Neural cell (in vitro differentiated cells): ENCODE data around the gene CNTNAP5. TPM values are rescaled to one million over a fixed set of nuclear protein-coding genes. Genes with fewer than 3 reads are reported as not detected.

Experiments
- H2AFZ ChIP-seq: fragments of 200-600, 300-800 bp; sonication (generic), shearing (Covaris generic); 2 replicates; pipeline ENCODE4 v1.6.0; 2014; ENCODE audit warnings: low read depth, mild to moderate bottlenecking, antibody characterized with exemption, low read length, moderate library complexity
- H3F3A ChIP-seq: fragments of 200-600 bp; shearing (Covaris generic); 2 replicates; pipeline ENCODE4 v1.6.1; 2016; ENCODE audit warnings: mild to moderate bottlenecking, moderate library complexity, mixed read lengths, antibody characterized with exemption, low read length; ENCODE audit not compliant: insufficient read depth, poor library complexity, severe bottlenecking
- H3K27ac ChIP-seq: fragments of 200-600, 300-800 bp; sonication (generic), shearing (Covaris generic); 2 replicates; pipeline ENCODE4 v1.5.1; 2014; ENCODE audit warnings: mild to moderate bottlenecking, low read length, moderate library complexity
- H3K27me3 ChIP-seq: fragments of 300-800, 200-600 bp; sonication (generic), shearing (Covaris generic); 2 replicates; pipeline ENCODE4 v1.6.0; 2014; ENCODE audit warnings: mild to moderate bottlenecking, low read depth, low read length, moderate library complexity; ENCODE audit not compliant: insufficient read depth
- H3K36me3 ChIP-seq: fragments of 300-800, 200-600 bp; sonication (generic), shearing (Covaris generic); 2 replicates; pipeline ENCODE4 v1.5.1; 2014; ENCODE audit warnings: mild to moderate bottlenecking, antibody characterized with exemption, low read length, moderate library complexity; ENCODE audit not compliant: insufficient read depth
- H3K4me2 ChIP-seq: fragments of 300-800, 200-600 bp; sonication (generic), shearing (Covaris generic); 2 replicates; pipeline ENCODE4 v1.6.0; 2014; ENCODE audit warnings: mild to moderate bottlenecking, low read length
- H3K4me3 ChIP-seq: fragments of 300-800, 200-600 bp; sonication (generic), shearing (Covaris generic); 2 replicates; pipeline ENCODE4 v1.5.1; 2014; ENCODE audit warnings: mild to moderate bottlenecking, low read length, moderate library complexity
- H3K79me2 ChIP-seq: fragments of 200-600 bp; shearing (Covaris generic); replicated peaks from 2 replicates; pipeline ENCODE4 v1.6.0; 2014; ENCODE audit warnings: mild to moderate bottlenecking, low read length, moderate library complexity; ENCODE audit not compliant: insufficient read depth
- H3K9ac ChIP-seq: fragments of 300-800, 200-600 bp; sonication (generic), shearing (Covaris generic); 2 replicates; pipeline ENCODE4 v1.6.1; 2016; ENCODE audit warnings: mild to moderate bottlenecking, low read length, mixed read lengths
- H3K9me2 ChIP-seq: fragments of 200-600 bp; shearing (Covaris generic); 2 replicates; pipeline ENCODE4 v1.6.1; 2016; ENCODE audit warnings: mild to moderate bottlenecking, low read length, mixed read lengths; ENCODE audit not compliant: insufficient read depth
- H3K9me3 ChIP-seq: fragments of 200-600, 300-800 bp; sonication (generic), shearing (Covaris generic); 2 replicates; pipeline ENCODE4 v1.6.1; 2016; ENCODE audit warnings: mild to moderate bottlenecking, mixed run types, low read length, moderate library complexity, mixed read lengths
- H4K20me1 ChIP-seq: fragments of 200-600 bp; shearing (Covaris generic); 2 replicates; pipeline ENCODE4 v1.6.1; 2016; ENCODE audit warnings: mild to moderate bottlenecking, mixed run types; ENCODE audit not compliant: insufficient read depth
- EP300 ChIP-seq: fragments of 450-650 bp; conservative IDR thresholded peaks from 2 replicates; pipeline ENCODE4 v1.6.1; 2014; ENCODE audit warnings: antibody characterized with exemption, mild to moderate bottlenecking, moderate library complexity; ENCODE audit not compliant: poor library complexity, severe bottlenecking
- EZH2 ChIP-seq: fragments of 200-600, 300-800 bp; shearing (Covaris generic), sonication (generic); IDR thresholded peaks from 2 replicates; pipeline ENCODE4 v1.6.1; 2014; ENCODE audit warnings: antibody characterized with exemption, low read length, borderline replicate concordance, mild to moderate bottlenecking; ENCODE audit not compliant: insufficient read depth, poor library complexity, severe bottlenecking
- MXI1 ChIP-seq: fragments of 450-650 bp; conservative IDR thresholded peaks from 2 replicates; pipeline ENCODE4 v1.6.1; 2014; ENCODE audit warnings: antibody characterized with exemption, mild to moderate bottlenecking; ENCODE audit not compliant: poor library complexity, severe bottlenecking
- POLR2AphosphoS5 ChIP-seq: IDR thresholded peaks from 2 replicates; pipeline ENCODE4 v1.6.1; 2012
- RAD21 ChIP-seq: fragments of 450-650 bp; conservative IDR thresholded peaks from 2 replicates; pipeline ENCODE4 v1.6.1; 2014; ENCODE audit warnings: antibody characterized with exemption, mild to moderate bottlenecking, moderate library complexity
- SMC3 ChIP-seq: fragments of 450-650 bp; conservative IDR thresholded peaks from 2 replicates; pipeline ENCODE4 v1.6.1; 2014; ENCODE audit warnings: antibody characterized with exemption, mild to moderate bottlenecking, moderate library complexity; ENCODE audit not compliant: poor library complexity
- TAF1 ChIP-seq: IDR thresholded peaks from 2 replicates; pipeline ENCODE4 v1.6.1; 2012; ENCODE audit warnings: low read depth
- polyA plus RNA-seq: library from polyadenylated mRNA; depleted of rRNA; stranded (reverse); fragments of >200 nt; gene quantifications from 2 replicates; pipeline ENCODE4 v1.2.3, GENCODE V29; 2014
- TF ChIP-seq, protein P1 (sequence below): IDR thresholded peaks from 2 replicates; pipeline ENCODE4 v1.6.1; 2012; ENCODE audit warnings: borderline replicate concordance
- TF ChIP-seq, protein P2 (sequence below): fragments of 450-650 bp; IDR thresholded peaks from 2 replicates; pipeline ENCODE4 v1.5.1; 2014; ENCODE audit warnings: antibody characterized with exemption, mild to moderate bottlenecking, moderate library complexity; ENCODE audit not compliant: poor library complexity, severe bottlenecking

The CNTNAP5 gene
- polyA plus RNA-seq, 1 donor from 2014 or later, result 19.3 TPM

- Histone ChIP-seq H3K27me3 (no peaks in the 10 kb centered on the region), H3K27ac (no peak overlapping the region), H2AFZ (no peak overlapping the region)
Measured at GRCh38 chr2:124683536-124684428, 658.7 kb downstream of the CNTNAP5 start.

DNA sequence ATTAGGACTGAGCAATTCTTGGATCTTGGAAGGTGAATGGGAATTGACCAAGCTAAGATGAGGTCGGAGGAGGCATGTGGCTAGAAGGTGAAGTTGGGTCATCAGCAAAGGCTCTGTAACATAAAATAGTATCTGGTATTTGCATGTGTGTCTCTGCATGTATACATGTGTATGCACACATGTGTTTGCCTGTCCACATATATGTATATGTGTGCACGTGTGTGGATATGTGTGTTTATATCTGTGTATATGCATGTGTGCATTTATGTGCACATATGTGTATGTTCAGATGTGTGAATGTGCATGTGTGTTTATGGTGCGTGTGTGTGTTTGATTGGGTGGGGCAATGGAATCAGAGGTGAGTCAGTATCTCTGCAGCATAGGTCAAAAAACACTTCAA, 664.3 kb downstream of the CNTNAP5 start:
- Histone ChIP-seq H3K27me3 (no peaks in the 10 kb centered on the region), H3K27ac (no peak overlapping the region), H3K36me3 (no peaks in the 10 kb centered on the region), H3F3A (no peaks in the 10 kb centered on the region), H3K4me2 (no peak overlapping the region), H3K4me3 (no peak overlapping the region), H3K79me2 (no peaks in the 10 kb centered on the region), H3K9me2 (no peaks in the 10 kb centered on the region), H4K20me1 (no peaks in the 10 kb centered on the region), H3K9me3 (no peaks in the 10 kb centered on the region), H2AFZ (no peak overlapping the region), H3K9ac (no peak overlapping the region)
- no peak for TF ChIP-seq TAF1
- TF ChIP-seq MXI1, result no peak
- TF ChIP-seq POLR2AphosphoS5, result no peak
- no peak for TF ChIP-seq SMC3
- TF ChIP-seq EZH2, result no peak
- TF ChIP-seq RAD21, result no peak
- TF ChIP-seq EP300, result no peak
- TF ChIP-seq, protein P1, sequence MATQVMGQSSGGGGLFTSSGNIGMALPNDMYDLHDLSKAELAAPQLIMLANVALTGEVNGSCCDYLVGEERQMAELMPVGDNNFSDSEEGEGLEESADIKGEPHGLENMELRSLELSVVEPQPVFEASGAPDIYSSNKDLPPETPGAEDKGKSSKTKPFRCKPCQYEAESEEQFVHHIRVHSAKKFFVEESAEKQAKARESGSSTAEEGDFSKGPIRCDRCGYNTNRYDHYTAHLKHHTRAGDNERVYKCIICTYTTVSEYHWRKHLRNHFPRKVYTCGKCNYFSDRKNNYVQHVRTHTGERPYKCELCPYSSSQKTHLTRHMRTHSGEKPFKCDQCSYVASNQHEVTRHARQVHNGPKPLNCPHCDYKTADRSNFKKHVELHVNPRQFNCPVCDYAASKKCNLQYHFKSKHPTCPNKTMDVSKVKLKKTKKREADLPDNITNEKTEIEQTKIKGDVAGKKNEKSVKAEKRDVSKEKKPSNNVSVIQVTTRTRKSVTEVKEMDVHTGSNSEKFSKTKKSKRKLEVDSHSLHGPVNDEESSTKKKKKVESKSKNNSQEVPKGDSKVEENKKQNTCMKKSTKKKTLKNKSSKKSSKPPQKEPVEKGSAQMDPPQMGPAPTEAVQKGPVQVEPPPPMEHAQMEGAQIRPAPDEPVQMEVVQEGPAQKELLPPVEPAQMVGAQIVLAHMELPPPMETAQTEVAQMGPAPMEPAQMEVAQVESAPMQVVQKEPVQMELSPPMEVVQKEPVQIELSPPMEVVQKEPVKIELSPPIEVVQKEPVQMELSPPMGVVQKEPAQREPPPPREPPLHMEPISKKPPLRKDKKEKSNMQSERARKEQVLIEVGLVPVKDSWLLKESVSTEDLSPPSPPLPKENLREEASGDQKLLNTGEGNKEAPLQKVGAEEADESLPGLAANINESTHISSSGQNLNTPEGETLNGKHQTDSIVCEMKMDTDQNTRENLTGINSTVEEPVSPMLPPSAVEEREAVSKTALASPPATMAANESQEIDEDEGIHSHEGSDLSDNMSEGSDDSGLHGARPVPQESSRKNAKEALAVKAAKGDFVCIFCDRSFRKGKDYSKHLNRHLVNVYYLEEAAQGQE, result no peak
- TF ChIP-seq, protein P2, sequence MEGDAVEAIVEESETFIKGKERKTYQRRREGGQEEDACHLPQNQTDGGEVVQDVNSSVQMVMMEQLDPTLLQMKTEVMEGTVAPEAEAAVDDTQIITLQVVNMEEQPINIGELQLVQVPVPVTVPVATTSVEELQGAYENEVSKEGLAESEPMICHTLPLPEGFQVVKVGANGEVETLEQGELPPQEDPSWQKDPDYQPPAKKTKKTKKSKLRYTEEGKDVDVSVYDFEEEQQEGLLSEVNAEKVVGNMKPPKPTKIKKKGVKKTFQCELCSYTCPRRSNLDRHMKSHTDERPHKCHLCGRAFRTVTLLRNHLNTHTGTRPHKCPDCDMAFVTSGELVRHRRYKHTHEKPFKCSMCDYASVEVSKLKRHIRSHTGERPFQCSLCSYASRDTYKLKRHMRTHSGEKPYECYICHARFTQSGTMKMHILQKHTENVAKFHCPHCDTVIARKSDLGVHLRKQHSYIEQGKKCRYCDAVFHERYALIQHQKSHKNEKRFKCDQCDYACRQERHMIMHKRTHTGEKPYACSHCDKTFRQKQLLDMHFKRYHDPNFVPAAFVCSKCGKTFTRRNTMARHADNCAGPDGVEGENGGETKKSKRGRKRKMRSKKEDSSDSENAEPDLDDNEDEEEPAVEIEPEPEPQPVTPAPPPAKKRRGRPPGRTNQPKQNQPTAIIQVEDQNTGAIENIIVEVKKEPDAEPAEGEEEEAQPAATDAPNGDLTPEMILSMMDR, result no peak

More at GRCh38 chr2:124683536-124684428, 658.7 kb downstream of the CNTNAP5 start:
- H4K20me1 ChIP-seq, result no peaks in the 10 kb centered on the region
- no peaks in the 10 kb centered on the region for H3K9me2 ChIP-seq
- H3K4me3 ChIP-seq, result no peak overlapping the region
- no peaks in the 10 kb centered on the region for H3K36me3 ChIP-seq
- TF ChIP-seq POLR2AphosphoS5, result peak; percentile 26
- TF ChIP-seq, protein P2, result no peak
- no peak for TF ChIP-seq RAD21
- TF ChIP-seq EP300, result peak; percentile 76
- peak; percentile 9 for TF ChIP-seq MXI1
- TF ChIP-seq, protein P1, result no peak
- TF ChIP-seq SMC3, result no peak
- no peak for TF ChIP-seq TAF1
- no peak for TF ChIP-seq EZH2
- no peaks in the 10 kb centered on the region for H3F3A ChIP-seq
- no peak overlapping the region for H3K4me2 ChIP-seq
- H3K9ac ChIP-seq, result no peak overlapping the region
- H3K79me2 ChIP-seq, result no peaks in the 10 kb centered on the region
- H3K9me3 ChIP-seq, result no peaks in the 10 kb centered on the region
